B cell (primary cell): ENCODE measurements around the gene LIMK2. TPM values are rescaled to one million over a fixed set of nuclear protein-coding genes. Genes with fewer than 3 reads are reported as not detected.

Experiments used
- ATAC-seq: fragments of 200-7000 bp; cut with Tn5 transposase; one replicate; pipeline ENCODE4 v1.10.0; 2021; ENCODE audit warnings: low read depth, mild to moderate bottlenecking, moderate number of reproducible peaks, moderate library complexity
- CTCF ChIA-PET: fragments of 350-600 bp; sonication (Branson Sonifier 250); formaldehyde crosslinking; loops from one replicate; lab custom pipeline; 2021; ENCODE audit warnings: antibody characterized with exemption, inconsistent platforms; lab: Charles Lee
- POLR2A ChIA-PET: fragments of 350-600 bp; sonication (Branson Sonifier 250); formaldehyde crosslinking; loops from one replicate; lab custom pipeline; 2021; ENCODE audit warnings: antibody characterized with exemption; lab: Charles Lee
- DNase-seq: peaks from one replicate; pipeline ENCODE4 v3.0.0; 2013
- H2AFZ ChIP-seq: 2 replicates; pipeline ENCODE4 v1.6.1; 2012; ENCODE audit warnings: mild to moderate bottlenecking, low read depth, low read length; ENCODE audit not compliant: insufficient read depth, poor library complexity, severe bottlenecking
- H3K27ac ChIP-seq, 2 donors: 1 replicate in 1 of 2; 2 replicates in 1 of 2; pipeline ENCODE4 v1.5.1; 2012 to 2013; ENCODE audit warnings: low read length in 2 of 2, mild to moderate bottlenecking in 2 of 2, moderate library complexity in 1 of 2
- H3K27me3 ChIP-seq, 4 experiments: fragments of 200-600 bp in 1 of 4; sonication (generic) in 1 of 4; replicated peaks in 1 of 4; 1 replicate in 2 of 4; 2 replicates in 2 of 4; pipeline versions ENCODE4 v1.6.1 to v1.7.0; 2013 to 2016; ENCODE audit warnings: low read length in 3 of 4, mild to moderate bottlenecking in 2 of 4, mixed read lengths in 1 of 4, moderate library complexity in 1 of 4; ENCODE audit not compliant: insufficient read depth in 4 of 4, control insufficient read depth in 3 of 4; ENCODE audit errors: control extremely low read depth in 1 of 4
- H3K36me3 ChIP-seq, 2 experiments: replicated peaks in 1 of 2; 1 replicate in 1 of 2; 2 replicates in 1 of 2; pipeline versions ENCODE4 v1.6.1 to v1.7.1; 2013; ENCODE audit warnings: low read length in 1 of 2; ENCODE audit not compliant: insufficient read depth in 2 of 2, control insufficient read depth in 1 of 2; ENCODE audit errors: control extremely low read depth in 1 of 2, extremely low read depth in 1 of 2
- H3K4me1 ChIP-seq, 2 donors: fragments of 200-600 bp in 1 of 2; sonication (generic) in 1 of 2; 1 replicate in 1 of 2; 2 replicates in 1 of 2; pipeline versions ENCODE4 v1.5.1 to v1.6.1; 2013 to 2017; ENCODE audit warnings: low read length in 2 of 2; ENCODE audit not compliant: control insufficient read depth in 2 of 2, insufficient read depth in 2 of 2
- H3K4me2 ChIP-seq: replicated peaks from 2 replicates; pipeline ENCODE3; 2012; ENCODE audit warnings: mild to moderate bottlenecking, low read depth, low read length; ENCODE audit not compliant: poor library complexity, severe bottlenecking
- H3K4me3 ChIP-seq, 5 experiments: fragments of 200-600 bp in 1 of 5; sonication (generic) in 1 of 5; 1 replicate in 3 of 5; 2 replicates in 2 of 5; pipeline versions ENCODE4 v1.5.1 to v1.7.0; 2011 to 2016; ENCODE audit warnings: low read length in 4 of 5, mild to moderate bottlenecking in 4 of 5, low read depth in 2 of 5, control low read depth in 1 of 5, moderate library complexity in 1 of 5; ENCODE audit not compliant: insufficient read depth in 1 of 5; ENCODE audit errors: control extremely low read depth in 1 of 5, extremely low read depth in 1 of 5
- H3K79me2 ChIP-seq: fragments of 200-600 bp; sonication (generic); one replicate; pipeline ENCODE4 v1.6.0; 2016; ENCODE audit warnings: low read length; ENCODE audit not compliant: control insufficient read depth, insufficient read depth
- H3K9ac ChIP-seq: fragments of 200-600 bp; sonication (generic); 2 replicates; pipeline ENCODE4 v1.6.1; 2017; ENCODE audit warnings: mild to moderate bottlenecking, low read length, moderate library complexity
- H3K9me3 ChIP-seq, 3 donors: one replicate each; pipeline versions ENCODE4 v1.6.1 to v1.7.1; 2013; ENCODE audit warnings: low read length in 2 of 3; ENCODE audit not compliant: control insufficient read depth in 2 of 3, insufficient read depth in 1 of 3; ENCODE audit errors: control extremely low read depth in 1 of 3
- H4K20me1 ChIP-seq: 2 replicates; pipeline ENCODE4 v1.6.0; 2012; ENCODE audit warnings: mild to moderate bottlenecking, low read length; ENCODE audit not compliant: insufficient read depth, control insufficient read depth, poor library complexity, severe bottlenecking
- H3K27ac Mint-ChIP-seq: one replicate; pipeline ENCODE4 v1.8.0; 2021; ENCODE audit warnings: mixed read lengths
- H3K27me3 Mint-ChIP-seq: one replicate; pipeline ENCODE4 v1.8.0; 2021; ENCODE audit warnings: mixed read lengths
- H3K4me1 Mint-ChIP-seq: one replicate; pipeline ENCODE4 v1.8.0; 2021; ENCODE audit warnings: mixed read lengths
- H3K4me3 Mint-ChIP-seq: one replicate; pipeline ENCODE4 v1.8.0; 2021; ENCODE audit warnings: mixed read lengths
- H3K9me3 Mint-ChIP-seq: one replicate; pipeline ENCODE4 v1.8.0; 2022; ENCODE audit warnings: mixed read lengths; ENCODE audit not compliant: insufficient read depth
- EZH2 ChIP-seq: IDR thresholded peaks from 2 replicates; pipeline ENCODE4 v1.6.1; 2012; ENCODE audit warnings: borderline replicate concordance, low read depth, mild to moderate bottlenecking, moderate library complexity, low read length; ENCODE audit not compliant: insufficient read depth, poor library complexity, severe bottlenecking
- WGBS: methylation state at CpG from one replicate; pipeline ENCODE4 v1.1.5; 2013; ENCODE audit warnings: missing lambda C conversion rate; ENCODE audit not compliant: insufficient coverage; 5-methylcytosine and 5-hydroxymethylcytosine counted together
- intact Hi-C: fragments of 100-400 bp; cut with micrococcal nuclease; formaldehyde crosslinking; loops from one replicate; pipeline ENCODE4 v1.10.0; 2022
- polyA plus RNA-seq: library from polyadenylated mRNA; depleted of rRNA; stranded (reverse); fragments of >200 nt; gene quantifications from 2 replicates; pipeline ENCODE4 v1.2.3, GENCODE V29; 2012
- total RNA-seq, 2 donors: library from RNA; stranded (reverse); fragments of 120-200 nt in 1 of 2; gene quantifications; 1 replicate in 1 of 2; 2 replicates in 1 of 2; pipeline versions ENCODE4 v1.2.3 to v1.2.4, GENCODE V29; 2013 to 2022
- TF ChIP-seq, protein P1 (sequence below): fragments of 200-600 bp; IDR thresholded peaks from one replicate; pipeline ENCODE4 v1.8.0; 2022; ENCODE audit warnings: antibody characterized with exemption, mild to moderate bottlenecking

The LIMK2 gene
- total and polyA plus RNA-seq, 2 donors (not counting 1 experiment from before 2014, with no cell fraction given), result 6.8 to 20.2 TPM

DNA sequence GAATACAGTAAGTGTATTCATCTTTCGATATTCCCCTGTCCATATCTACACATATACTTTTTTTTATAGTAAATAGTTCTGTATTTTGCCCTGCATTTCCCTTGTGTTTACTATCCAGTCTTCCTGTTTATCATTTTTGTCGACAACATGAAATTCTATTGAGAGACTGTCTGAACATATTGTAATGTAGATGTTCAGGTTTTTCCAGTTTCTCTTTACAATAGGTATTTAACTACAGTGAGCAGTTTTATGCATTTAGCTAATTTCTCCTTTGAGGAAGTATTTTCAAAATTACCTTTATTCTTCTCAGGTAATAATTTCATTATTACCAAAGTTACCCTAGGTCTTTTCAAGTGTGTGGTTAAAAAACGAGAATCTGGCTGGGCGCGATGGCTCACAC lies 63.5 kb downstream of the LIMK2 start:
- no peak for TF ChIP-seq EZH2
- Mint-ChIP-seq H3K4me3 (no peak overlapping the region), H3K27me3 (no peaks in the 10 kb centered on the region), H3K27ac (no peak overlapping the region), H3K4me1 (no peaks in the 10 kb centered on the region), H3K9me3 (no peaks in the 10 kb centered on the region)
- H3K9me3 ChIP-seq, result no peaks in the 10 kb centered on the region
- ChIA-PET POLR2A (interaction anchor here (0.6 kb wide), 1 partner anchor 116 kb away, joined by 5 read pairs; no protein-coding TSS in a partner anchor), CTCF (interaction anchor here (1.1 to 6.3 kb wide), 4 partner anchors 8 to 188 kb away, joined by 3 to 102 read pairs (median 38); partner anchors contain the start of gene LIMK2)
- DNase-seq (no peak), ATAC-seq (no peak)
- H4K20me1 ChIP-seq, result peaks cover 9% of the 10 kb centered on the region
- H3K4me2 ChIP-seq, result no peak overlapping the region
- no peak overlapping the region for H3K27ac ChIP-seq
- H3K4me1 ChIP-seq, result peaks cover 0 to 3% of the 10 kb centered on the region in 2 donors
- H3K36me3 ChIP-seq, result peaks cover 0 to 41% of the 10 kb centered on the region in 2 experiments
- intact Hi-C loops, result no loop called here
- no peaks in the 10 kb centered on the region for H3K27me3 ChIP-seq
- peaks cover 4% of the 10 kb centered on the region for H3K79me2 ChIP-seq
- H3K4me3 ChIP-seq, result no peak overlapping the region
- WGBS, result no CpG with 5 or more reads among the region's 5 CpGs
- H3K9ac ChIP-seq, result no peak overlapping the region
- H2AFZ ChIP-seq, result no peak overlapping the region

DNA sequence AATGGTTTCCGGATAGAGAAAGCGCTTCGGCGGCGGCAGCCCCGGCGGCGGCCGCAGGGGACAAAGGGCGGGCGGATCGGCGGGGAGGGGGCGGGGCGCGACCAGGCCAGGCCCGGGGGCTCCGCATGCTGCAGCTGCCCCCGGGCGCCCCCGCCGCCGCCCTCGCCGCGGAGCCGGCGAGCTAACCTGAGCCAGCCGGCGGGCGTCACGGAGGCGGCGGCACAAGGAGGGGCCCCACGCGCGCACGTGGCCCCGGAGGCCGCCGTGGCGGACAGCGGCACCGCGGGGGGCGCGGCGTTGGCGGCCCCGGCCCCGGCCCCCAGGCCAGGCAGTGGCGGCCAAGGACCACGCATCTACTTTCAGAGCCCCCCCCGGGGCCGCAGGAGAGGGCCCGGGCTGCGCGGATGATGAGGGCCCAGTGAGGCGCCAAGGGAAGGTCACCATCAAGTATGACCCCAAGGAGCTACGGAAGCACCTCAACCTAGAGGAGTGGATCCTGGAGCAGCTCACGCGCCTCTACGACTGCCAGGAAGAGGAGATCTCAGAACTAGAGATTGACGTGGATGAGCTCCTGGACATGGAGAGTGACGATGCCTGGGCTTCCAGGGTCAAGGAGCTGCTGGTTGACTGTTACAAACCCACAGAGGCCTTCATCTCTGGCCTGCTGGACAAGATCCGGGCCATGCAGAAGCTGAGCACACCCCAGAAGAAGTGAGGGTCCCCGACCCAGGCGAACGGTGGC lies 64.5 kb downstream of the LIMK2 start:
- no peak for DNase-seq
- CTCF ChIA-PET, result interaction anchor here (0.6 to 2.1 kb wide), 2 partner anchors 37 to 65 kb away, joined by 3 to 14 read pairs; no protein-coding TSS in a partner anchor
- Histone ChIP-seq H3K9me3 (no peaks in the 10 kb centered on the region), H3K4me1 (peaks cover 0 to 3% of the 10 kb centered on the region in 2 donors), H3K79me2 (peaks cover 4% of the 10 kb centered on the region), H3K27ac (no peak overlapping the region), H3K4me3 (no peak overlapping the region), H3K4me2 (no peak overlapping the region), H3K9ac (no peak overlapping the region), H3K27me3 (no peaks in the 10 kb centered on the region), H4K20me1 (peaks cover 9% of the 10 kb centered on the region), H2AFZ (no peak overlapping the region), H3K36me3 (peaks cover 0 to 45% of the 10 kb centered on the region in 2 experiments)
- no peak for ATAC-seq
- Mint-ChIP-seq H3K4me1 (no peaks in the 10 kb centered on the region), H3K27ac (no peak overlapping the region), H3K27me3 (no peaks in the 10 kb centered on the region), H3K4me3 (no peak overlapping the region), H3K9me3 (no peaks in the 10 kb centered on the region)
- POLR2A ChIA-PET, result interaction anchor here (0.5 kb wide), 1 partner anchor 1723 kb away, joined by 3 read pairs; the partner anchor contains the start of gene THOC5
- 96% methylated on average over 64 of the region's 69 CpGs for WGBS
- TF ChIP-seq EZH2, result no peak
- TF ChIP-seq, protein P1, sequence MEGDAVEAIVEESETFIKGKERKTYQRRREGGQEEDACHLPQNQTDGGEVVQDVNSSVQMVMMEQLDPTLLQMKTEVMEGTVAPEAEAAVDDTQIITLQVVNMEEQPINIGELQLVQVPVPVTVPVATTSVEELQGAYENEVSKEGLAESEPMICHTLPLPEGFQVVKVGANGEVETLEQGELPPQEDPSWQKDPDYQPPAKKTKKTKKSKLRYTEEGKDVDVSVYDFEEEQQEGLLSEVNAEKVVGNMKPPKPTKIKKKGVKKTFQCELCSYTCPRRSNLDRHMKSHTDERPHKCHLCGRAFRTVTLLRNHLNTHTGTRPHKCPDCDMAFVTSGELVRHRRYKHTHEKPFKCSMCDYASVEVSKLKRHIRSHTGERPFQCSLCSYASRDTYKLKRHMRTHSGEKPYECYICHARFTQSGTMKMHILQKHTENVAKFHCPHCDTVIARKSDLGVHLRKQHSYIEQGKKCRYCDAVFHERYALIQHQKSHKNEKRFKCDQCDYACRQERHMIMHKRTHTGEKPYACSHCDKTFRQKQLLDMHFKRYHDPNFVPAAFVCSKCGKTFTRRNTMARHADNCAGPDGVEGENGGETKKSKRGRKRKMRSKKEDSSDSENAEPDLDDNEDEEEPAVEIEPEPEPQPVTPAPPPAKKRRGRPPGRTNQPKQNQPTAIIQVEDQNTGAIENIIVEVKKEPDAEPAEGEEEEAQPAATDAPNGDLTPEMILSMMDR, result no peak
- intact Hi-C loops, result no loop called here
